Heart right ventricle (tissue), 16 donors: ENCODE measurements around the gene CDH8. TPM values are rescaled to one million over a fixed set of nuclear protein-coding genes. Genes with fewer than 3 reads are reported as not detected.
"Not testable (repeated sequence)": the region's sequence is repeated elsewhere in the genome, so short reads cannot be mapped to it uniquely, and the experiment has no call there.

Experiments used
- ATAC-seq, 8 donors: fragments of 200-7000 bp; cut with Tn5 transposase; one replicate each; pipeline ENCODE4 v1.9.1; 2020; ENCODE audit warnings: mild to moderate bottlenecking in 8 of 8, moderate library complexity in 8 of 8, moderate number of reproducible peaks in 1 of 8
- DNase-seq, 2 donors: peaks; one replicate each; pipeline ENCODE4 v3.0.0-alpha.2; 2020
- H3K27ac ChIP-seq, 10 donors: fragments of 200-600 bp; sonication (generic) in 2 of 10; one replicate each; pipeline versions ENCODE4 v1.5.0 to v1.8.0; 2020 to 2022; ENCODE audit warnings: mild to moderate bottlenecking in 3 of 10
- H3K27me3 ChIP-seq, 7 donors: fragments of 200-600 bp; one replicate each; pipeline ENCODE4 v1.8.0; 2021 to 2022; ENCODE audit warnings: mild to moderate bottlenecking in 2 of 7
- H3K36me3 ChIP-seq, 9 donors: fragments of 200-600 bp; sonication (generic) in 1 of 9; one replicate each; pipeline versions ENCODE4 v1.5.0 to v1.8.0; 2020 to 2022; ENCODE audit warnings: mild to moderate bottlenecking in 2 of 9
- H3K4me1 ChIP-seq, 9 donors: fragments of 200-600 bp; sonication (generic) in 1 of 9; one replicate each; pipeline versions ENCODE4 v1.5.0 to v1.8.0; 2020 to 2022; ENCODE audit warnings: mild to moderate bottlenecking in 4 of 9
- H3K4me3 ChIP-seq, 10 donors: fragments of 200-600 bp; sonication (generic) in 2 of 10; one replicate each; pipeline versions ENCODE4 v1.5.0 to v1.8.0; 2020 to 2022; ENCODE audit warnings: mild to moderate bottlenecking in 7 of 10, moderate library complexity in 2 of 10
- H3K9me3 ChIP-seq, 11 donors: fragments of 200-600 bp in 10 of 11; sonication (generic) in 2 of 11; one replicate each; pipeline versions ENCODE4 v1.5.0 to v1.8.0; 2013 to 2022; ENCODE audit warnings: mild to moderate bottlenecking in 2 of 11, control low read depth in 1 of 11, moderate library complexity in 1 of 11
- WGBS, 2 donors: extraction: QIAGEN DNeasy Blood & Tissue Kit; methylation state at CpG; one replicate each; pipeline ENCODE4 v1.1.7; 2013; ENCODE audit warnings: inconsistent platforms in 1 of 2; 5-methylcytosine and 5-hydroxymethylcytosine counted together
- intact Hi-C, 10 donors: fragments of 100-400 bp; cut with DNase I; formaldehyde crosslinking; loops; one replicate each; pipeline versions ENCODE4 v1.11.1 to v1.14.2; 2022
- polyA plus RNA-seq, 2 donors: library from polyadenylated mRNA; stranded (reverse); fragments of 200-250 nt; gene quantifications; one replicate each; pipeline ENCODE4 v1.2.3, GENCODE V29; 2013
- total RNA-seq, 10 donors: library from RNA; stranded (reverse); fragmentation: NEBNext Ultra II Directional in 3 of 10; extraction: Animal tissue kit (Norgen Biotek cat#: 25700) in 3 of 10; gene quantifications; one replicate each; pipeline versions ENCODE4 v1.2.1 to v1.2.4, GENCODE V29; 2021 to 2023
- TF ChIP-seq, protein P1 (sequence below), 9 donors: fragments of 200-600 bp; sonication (generic) in 2 of 9; IDR thresholded peaks; one replicate each; pipeline versions ENCODE4 v1.5.0 to v1.8.0; 2021 to 2022; ENCODE audit warnings: antibody characterized with exemption in 9 of 9, mild to moderate bottlenecking in 5 of 9, moderate library complexity in 1 of 9
- donor health status: Arrhythmogenic right ventricular cardiomyopathy.
- donor health status: ischemic (EF 13 %, LVEDD 7.1; RV severe dilation, severe dysfunction).
- donor health status: healthy with polysubstance abuse.
- donor health status: DM: no; HTN: yes; CAD: no.
- donor health status: DM: no; HTN: no; CAD: no.
- donor health status: ischemic (EF 25% LVEDD 6.9; RV normal size, moderate dysfunction).
- donor health status: ischemic (EF 25% LVEDD 5.7; RV mildly dilated, moderate dysfunction).
- donor health status: healthy.
- donor health status: DM: yes; HTN: yes; CAD: no.
- donor health status: Ischemic cardiomyopathy.
- donor health status: ischemic (EF 35%, LVEDD 5.7; RV mildly dilated, moderate dysfunction).
- donor health status: nonischemic (EF 11% LVEDD 7.7; RV severe dilation, severe dysfunction).
- donor health status: DM: yes; HTN: yes; CAD: no.
- donor health status: PGD.
- donor health status: ischemic (EF 29% LVEDD 5.4; RV normal size, mild dysfunction).
- donor health status: nonischemic (EF 23%, LVEDD 6.1; RV moderate dilation, normal function).

CDH8 gene
- total and polyA plus RNA-seq, 12 donors: 0.19 to 2.0 (median 0.53) TPM; not detected in 5

DNA sequence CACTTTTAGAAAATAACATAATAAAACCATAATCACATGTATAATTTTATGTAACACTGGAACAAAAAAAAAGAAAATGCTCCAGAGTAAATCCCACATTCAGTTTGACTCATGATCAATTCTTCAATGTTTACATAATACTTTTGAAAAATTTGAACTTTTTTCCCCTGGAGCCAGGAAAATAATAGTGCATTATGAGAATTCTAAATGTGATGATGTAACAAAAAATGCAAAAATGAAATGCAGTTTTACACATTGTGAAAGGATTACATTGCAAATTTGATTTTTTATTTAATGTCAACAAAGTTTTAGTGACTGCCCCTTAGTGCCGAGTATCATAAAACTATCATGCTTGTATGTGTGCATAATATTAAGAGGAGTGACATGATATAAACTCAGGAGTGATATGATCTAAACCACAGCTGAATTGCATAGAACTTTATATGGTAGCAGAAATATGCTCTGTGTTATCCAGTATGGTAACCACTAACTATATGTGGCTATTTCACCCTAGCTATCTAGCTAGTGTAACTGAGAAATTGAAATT lies 238.2 kb downstream of the CDH8 start:
- WGBS, 2 donors: 88 to 90% methylated on average over 1 of the region's 1 CpG
- H3K36me3 ChIP-seq: no peaks in the 10 kb centered on the region
- H3K27ac ChIP-seq: no peak overlapping the region
- peaks cover 0 to 11% (median 0%) of the 10 kb centered on the region in 11 donors for H3K9me3 ChIP-seq
- H3K4me1 ChIP-seq: no peaks in the 10 kb centered on the region
- ATAC-seq (no peak), DNase-seq (no peak)
- H3K4me3 ChIP-seq: no peak overlapping the region
- no peaks in the 10 kb centered on the region for H3K27me3 ChIP-seq
- intact Hi-C loops: no loop called here
- TF ChIP-seq, protein P1, sequence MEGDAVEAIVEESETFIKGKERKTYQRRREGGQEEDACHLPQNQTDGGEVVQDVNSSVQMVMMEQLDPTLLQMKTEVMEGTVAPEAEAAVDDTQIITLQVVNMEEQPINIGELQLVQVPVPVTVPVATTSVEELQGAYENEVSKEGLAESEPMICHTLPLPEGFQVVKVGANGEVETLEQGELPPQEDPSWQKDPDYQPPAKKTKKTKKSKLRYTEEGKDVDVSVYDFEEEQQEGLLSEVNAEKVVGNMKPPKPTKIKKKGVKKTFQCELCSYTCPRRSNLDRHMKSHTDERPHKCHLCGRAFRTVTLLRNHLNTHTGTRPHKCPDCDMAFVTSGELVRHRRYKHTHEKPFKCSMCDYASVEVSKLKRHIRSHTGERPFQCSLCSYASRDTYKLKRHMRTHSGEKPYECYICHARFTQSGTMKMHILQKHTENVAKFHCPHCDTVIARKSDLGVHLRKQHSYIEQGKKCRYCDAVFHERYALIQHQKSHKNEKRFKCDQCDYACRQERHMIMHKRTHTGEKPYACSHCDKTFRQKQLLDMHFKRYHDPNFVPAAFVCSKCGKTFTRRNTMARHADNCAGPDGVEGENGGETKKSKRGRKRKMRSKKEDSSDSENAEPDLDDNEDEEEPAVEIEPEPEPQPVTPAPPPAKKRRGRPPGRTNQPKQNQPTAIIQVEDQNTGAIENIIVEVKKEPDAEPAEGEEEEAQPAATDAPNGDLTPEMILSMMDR (IDR thresholded peaks at IDR 0.05): no peak

DNA sequence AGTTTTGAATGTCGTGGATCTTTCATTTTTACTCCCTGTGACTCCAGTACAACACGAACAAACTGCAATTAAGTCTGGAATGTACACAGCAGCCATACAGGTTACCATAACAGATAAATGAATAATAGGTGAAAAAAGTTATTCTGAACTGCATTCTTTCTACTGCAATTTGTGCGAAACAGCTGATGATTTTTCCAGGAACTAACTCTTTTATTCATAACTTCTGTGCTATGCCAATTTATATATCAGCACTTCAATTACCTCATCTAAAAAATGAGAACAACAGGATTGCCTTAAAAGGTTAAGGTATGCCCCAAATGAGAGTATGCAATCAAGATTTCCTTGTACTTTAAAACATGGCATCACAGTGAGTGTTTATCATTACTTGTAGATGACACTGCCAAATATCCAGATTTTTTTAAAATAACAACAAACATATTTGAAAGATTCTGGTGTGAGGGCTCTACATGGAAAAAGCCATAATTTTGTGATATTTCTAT lies 238.9 kb downstream of the CDH8 start:
- H3K27ac ChIP-seq: no peak overlapping the region
- H3K36me3 ChIP-seq: no peaks in the 10 kb centered on the region
- H3K4me3 ChIP-seq: no peak overlapping the region
- 68 to 76% methylated on average over 3 of the region's 3 CpGs for WGBS, 2 donors
- TF ChIP-seq, protein P1 (IDR thresholded peaks at IDR 0.05): no peak
- no peaks in the 10 kb centered on the region for H3K27me3 ChIP-seq
- intact Hi-C loops: no loop called here
- DNase-seq (no peak), ATAC-seq (no peak)
- peaks cover 0 to 11% (median 0%) of the 10 kb centered on the region in 11 donors for H3K9me3 ChIP-seq
- H3K4me1 ChIP-seq: no peaks in the 10 kb centered on the region

DNA sequence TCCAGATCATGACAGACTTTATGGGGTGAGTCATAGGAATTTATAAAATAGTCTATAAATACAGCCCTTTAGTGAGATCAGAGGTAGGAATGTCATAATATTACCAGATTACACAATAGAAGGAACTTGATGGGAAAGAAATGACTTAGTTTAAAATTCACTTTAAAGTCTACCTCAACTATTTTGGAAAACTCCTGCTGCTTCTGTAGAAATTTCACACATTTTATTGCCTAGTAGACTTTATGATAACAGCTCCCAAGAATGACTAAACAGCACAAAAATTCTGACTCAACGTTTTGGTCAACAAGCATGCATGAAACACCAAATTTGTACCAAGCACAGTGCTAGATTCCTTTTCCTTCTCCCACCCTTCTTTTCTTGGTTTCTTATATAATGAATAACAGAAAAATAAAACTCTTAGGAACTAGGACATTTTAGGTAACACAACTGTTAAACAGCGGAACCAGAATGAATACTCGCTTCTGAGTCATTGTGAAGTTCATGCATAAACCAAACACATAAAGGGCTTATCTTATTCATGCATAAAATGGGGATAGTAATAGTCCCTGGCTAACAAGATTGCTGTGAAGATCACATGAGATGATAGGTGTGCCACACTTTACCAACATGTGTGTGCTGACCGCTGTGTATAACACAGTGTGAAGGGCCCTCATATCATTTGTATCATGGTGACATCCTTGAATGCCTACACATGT lies 243.9 kb downstream of the CDH8 start:
- Histone ChIP-seq H3K4me3 (no peak overlapping the region), H3K36me3 (no peaks in the 10 kb centered on the region), H3K9me3 (peaks cover 0 to 8% (median 0%) of the 10 kb centered on the region in 11 donors), H3K27ac (no peak overlapping the region), H3K4me1 (no peaks in the 10 kb centered on the region), H3K27me3 (no peaks in the 10 kb centered on the region)
- ATAC-seq: no peak
- TF ChIP-seq, protein P1 (IDR thresholded peaks at IDR 0.05): no peak
- 87 to 88% methylated on average over 4 of the region's 4 CpGs for WGBS, 2 donors
- intact Hi-C loops: no loop called here
- DNase-seq: no peak

DNA sequence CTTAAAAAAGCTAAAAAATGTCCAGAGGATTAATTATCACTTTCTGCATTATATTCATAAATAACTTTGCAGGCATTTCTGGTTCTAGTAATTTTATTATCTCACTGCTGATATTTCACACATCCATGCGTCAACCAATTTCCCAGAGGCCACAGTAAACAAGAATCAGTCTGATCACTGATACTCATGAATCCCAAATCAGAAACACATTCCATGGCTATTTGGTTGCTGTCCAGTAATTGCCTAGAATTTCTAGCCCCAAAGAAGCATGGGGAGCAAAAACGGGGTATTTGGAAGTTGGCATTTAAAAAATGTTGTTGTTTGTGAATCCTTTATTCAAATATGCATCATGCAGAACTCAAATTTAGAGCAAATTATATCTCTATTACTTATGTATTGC lies 244.8 kb downstream of the CDH8 start:
- intact Hi-C loops: no loop called here
- no peaks in the 10 kb centered on the region for H3K4me1 ChIP-seq
- H3K4me3 ChIP-seq: no peak overlapping the region
- no peaks in the 10 kb centered on the region for H3K27me3 ChIP-seq
- H3K27ac ChIP-seq: no peak overlapping the region
- WGBS, 2 donors: 58 to 65% methylated on average over 2 of the region's 2 CpGs
- no peaks in the 10 kb centered on the region for H3K36me3 ChIP-seq
- peaks cover 0 to 8% (median 0%) of the 10 kb centered on the region in 11 donors for H3K9me3 ChIP-seq
- TF ChIP-seq, protein P1 (IDR thresholded peaks at IDR 0.05): no peak
- no peak for ATAC-seq
- DNase-seq: no peak

DNA sequence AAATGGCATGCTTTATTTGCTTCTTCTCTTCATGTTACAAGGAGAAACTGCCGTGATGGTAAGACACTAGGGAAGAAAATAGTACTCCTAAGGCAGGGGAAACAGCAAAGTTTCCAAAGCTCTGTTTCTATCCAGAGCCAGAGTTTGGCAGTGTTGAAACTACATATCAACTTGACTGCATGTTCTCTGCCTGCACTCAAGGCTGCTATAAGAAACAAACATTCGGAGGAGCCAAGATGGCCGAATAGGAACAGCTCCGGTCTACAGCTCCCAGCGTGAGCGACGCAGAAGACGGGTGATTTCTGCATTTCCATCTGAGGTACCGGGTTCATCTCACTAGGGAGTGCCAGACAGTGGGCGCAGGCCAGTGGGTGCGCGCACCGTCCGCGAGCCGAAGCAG lies 254.4 kb downstream of the CDH8 start:
- H3K4me3 ChIP-seq, H3K9me3 ChIP-seq, ATAC-seq, intact Hi-C loops, DNase-seq, H3K4me1 ChIP-seq, H3K27me3 ChIP-seq, H3K27ac ChIP-seq, H3K36me3 ChIP-seq: not testable (repeated sequence)
- WGBS, 2 donors: 91 to 92% methylated on average over 15 to 16 of the region's 16 CpGs
